Measurements from ENCODE around the gene VPS26B. TPM values are rescaled to one million over a fixed set of nuclear protein-coding genes. Genes with fewer than 3 reads are reported as not detected.

VPS26B gene
- total RNA-seq, 1 donor from 2014 or later = 37.6 TPM

DNA sequence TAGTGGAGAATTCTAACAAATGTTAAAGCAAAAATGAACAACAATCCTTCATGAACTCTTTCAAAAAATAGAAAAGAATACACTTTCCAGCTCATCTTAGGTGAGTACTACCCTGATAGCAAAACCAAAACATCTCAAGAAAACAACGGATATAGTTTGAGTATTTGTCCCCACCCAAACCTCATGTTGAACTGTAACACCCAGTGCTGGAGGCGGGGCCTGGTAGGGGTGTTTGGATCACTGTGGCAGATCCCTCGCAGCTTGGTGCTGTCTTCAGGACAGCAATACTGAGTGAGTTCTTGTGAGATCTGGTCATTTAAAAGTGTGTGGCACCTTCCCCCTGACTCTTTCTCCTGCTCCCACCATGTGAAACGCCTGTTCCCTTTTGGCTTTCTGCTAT lies 27.7 kb upstream of the VPS26B start:
- no peaks in the 10 kb centered on the region for H3K4me1 ChIP-seq
- no peak overlapping the region for H3K27ac ChIP-seq (replicated peaks)
- TF ChIP-seq, protein P1, sequence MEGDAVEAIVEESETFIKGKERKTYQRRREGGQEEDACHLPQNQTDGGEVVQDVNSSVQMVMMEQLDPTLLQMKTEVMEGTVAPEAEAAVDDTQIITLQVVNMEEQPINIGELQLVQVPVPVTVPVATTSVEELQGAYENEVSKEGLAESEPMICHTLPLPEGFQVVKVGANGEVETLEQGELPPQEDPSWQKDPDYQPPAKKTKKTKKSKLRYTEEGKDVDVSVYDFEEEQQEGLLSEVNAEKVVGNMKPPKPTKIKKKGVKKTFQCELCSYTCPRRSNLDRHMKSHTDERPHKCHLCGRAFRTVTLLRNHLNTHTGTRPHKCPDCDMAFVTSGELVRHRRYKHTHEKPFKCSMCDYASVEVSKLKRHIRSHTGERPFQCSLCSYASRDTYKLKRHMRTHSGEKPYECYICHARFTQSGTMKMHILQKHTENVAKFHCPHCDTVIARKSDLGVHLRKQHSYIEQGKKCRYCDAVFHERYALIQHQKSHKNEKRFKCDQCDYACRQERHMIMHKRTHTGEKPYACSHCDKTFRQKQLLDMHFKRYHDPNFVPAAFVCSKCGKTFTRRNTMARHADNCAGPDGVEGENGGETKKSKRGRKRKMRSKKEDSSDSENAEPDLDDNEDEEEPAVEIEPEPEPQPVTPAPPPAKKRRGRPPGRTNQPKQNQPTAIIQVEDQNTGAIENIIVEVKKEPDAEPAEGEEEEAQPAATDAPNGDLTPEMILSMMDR (IDR thresholded peaks at IDR 0.05; ENCODE audit: borderline replicate concordance) = no peak
- no peaks in the 10 kb centered on the region for H3K9me3 ChIP-seq (replicated peaks)
- intact Hi-C loops (cut with micrococcal nuclease) = no loop called here
- no peak for DNase-seq
- H3K27me3 ChIP-seq (ENCODE audit: low read depth) = no peaks in the 10 kb centered on the region
- H3K4me3 ChIP-seq = no peak overlapping the region
- peaks cover 54% of the 10 kb centered on the region for H3K36me3 ChIP-seq

DNA sequence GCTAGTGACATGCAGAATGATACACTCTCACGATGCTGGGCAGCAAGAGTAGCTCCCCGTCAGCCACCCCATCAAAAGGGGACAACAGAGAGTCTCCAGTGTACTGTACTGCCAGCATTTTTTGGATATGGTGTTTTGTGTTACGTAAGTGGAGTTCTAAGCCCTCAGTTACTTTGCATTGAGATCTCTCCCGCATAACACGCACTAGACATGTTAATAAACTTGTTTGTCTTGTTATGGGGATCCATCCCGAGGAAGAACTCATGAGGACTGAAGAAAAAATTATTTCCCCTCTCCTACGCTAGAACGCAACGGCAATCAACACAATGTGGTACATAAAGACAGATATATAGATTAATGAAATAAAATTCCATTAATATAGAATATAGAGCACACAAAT lies 24.9 kb upstream of the VPS26B start:
- Histone ChIP-seq H3K36me3 (peaks cover 55% of the 10 kb centered on the region), H3K9me3 (replicated peaks) (no peaks in the 10 kb centered on the region), H3K4me1 (no peaks in the 10 kb centered on the region), H3K27me3 (ENCODE audit: low read depth) (no peaks in the 10 kb centered on the region), H3K4me3 (no peak overlapping the region), H3K27ac (replicated peaks) (no peak overlapping the region)
- intact Hi-C loops (cut with micrococcal nuclease) = no loop called here
- TF ChIP-seq, protein P1 (IDR thresholded peaks at IDR 0.05; ENCODE audit: borderline replicate concordance) = no peak
- DNase-seq = no peak

DNA sequence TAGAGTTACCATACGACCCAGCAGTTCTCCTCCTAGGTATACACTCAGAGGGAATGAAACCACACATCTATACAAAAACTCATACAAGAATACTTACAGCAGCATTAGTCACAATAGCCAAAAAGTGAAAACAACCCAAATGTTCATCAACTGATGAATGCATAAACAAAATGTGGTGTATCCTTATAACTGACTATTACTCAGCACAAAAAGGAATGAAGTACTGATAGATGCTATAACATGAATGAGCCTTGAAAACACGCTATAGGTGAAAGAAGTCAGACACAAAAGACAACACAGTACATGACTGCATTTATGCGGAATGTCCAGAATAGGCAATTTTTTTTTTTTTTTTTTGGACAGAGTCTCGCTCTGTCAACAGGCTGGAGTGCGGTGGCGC lies 23.8 kb upstream of the VPS26B start:
- H3K27ac ChIP-seq (replicated peaks) = no peak overlapping the region
- DNase-seq = no peak
- no peaks in the 10 kb centered on the region for H3K4me1 ChIP-seq
- peaks cover 65% of the 10 kb centered on the region for H3K36me3 ChIP-seq
- TF ChIP-seq, protein P1 (IDR thresholded peaks at IDR 0.05; ENCODE audit: borderline replicate concordance) = no peak
- H3K27me3 ChIP-seq (ENCODE audit: low read depth) = no peaks in the 10 kb centered on the region
- H3K9me3 ChIP-seq (replicated peaks) = no peaks in the 10 kb centered on the region
- no peak overlapping the region for H3K4me3 ChIP-seq
- intact Hi-C loops (cut with micrococcal nuclease) = no loop called here

DNA sequence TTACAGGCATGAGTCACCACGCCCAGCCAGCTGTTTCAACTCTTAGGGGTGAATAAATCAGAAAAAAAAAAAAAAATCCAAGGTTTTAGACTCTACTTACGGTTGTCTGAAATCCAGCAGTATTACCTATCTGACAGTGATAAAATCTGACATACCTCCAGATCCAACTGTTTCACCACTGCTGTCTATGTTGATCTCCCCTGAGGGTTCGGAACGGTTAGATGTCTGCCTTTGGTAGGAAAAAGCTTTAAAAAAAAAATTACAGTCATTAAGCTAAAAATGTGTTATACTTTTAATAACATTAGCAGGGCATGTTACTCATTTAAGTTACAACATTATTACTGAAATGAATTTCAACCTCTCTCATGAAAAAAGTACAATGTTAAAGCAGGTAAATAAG lies 21.8 kb upstream of the VPS26B start:
- Histone ChIP-seq H3K4me3 (no peak overlapping the region), H3K4me1 (no peaks in the 10 kb centered on the region), H3K36me3 (peaks cover 71% of the 10 kb centered on the region), H3K9me3 (replicated peaks) (no peaks in the 10 kb centered on the region), H3K27me3 (ENCODE audit: low read depth) (no peaks in the 10 kb centered on the region), H3K27ac (replicated peaks) (no peak overlapping the region)
- no peak for DNase-seq
- intact Hi-C loops (cut with micrococcal nuclease) = no loop called here
- TF ChIP-seq, protein P1 (IDR thresholded peaks at IDR 0.05; ENCODE audit: borderline replicate concordance) = no peak

DNA sequence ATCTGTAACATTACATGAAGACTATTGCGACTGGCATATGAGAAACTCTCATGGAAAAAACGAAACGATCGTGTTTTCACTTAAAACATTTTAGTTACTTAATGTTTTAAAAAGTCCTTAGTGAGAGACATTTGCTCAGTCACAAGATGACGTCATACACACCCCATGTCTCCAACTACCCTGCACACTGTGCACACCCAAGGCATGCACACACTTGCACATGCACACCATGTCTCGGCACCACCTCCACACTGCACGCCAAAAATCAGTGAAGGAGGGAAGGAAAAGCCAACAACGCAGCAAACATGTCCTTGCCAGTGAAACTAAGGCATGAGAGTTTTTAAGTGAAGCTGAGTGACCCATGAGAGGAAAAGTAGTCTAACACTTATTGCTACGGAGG lies 18.7 kb upstream of the VPS26B start:
- intact Hi-C loops (cut with micrococcal nuclease) = no loop called here
- TF ChIP-seq, protein P1 (IDR thresholded peaks at IDR 0.05; ENCODE audit: borderline replicate concordance) = no peak
- Histone ChIP-seq H3K36me3 (peaks cover 84% of the 10 kb centered on the region), H3K27me3 (ENCODE audit: low read depth) (no peaks in the 10 kb centered on the region), H3K9me3 (replicated peaks) (no peaks in the 10 kb centered on the region), H3K4me1 (no peaks in the 10 kb centered on the region), H3K4me3 (no peak overlapping the region), H3K27ac (replicated peaks) (no peak overlapping the region)
- DNase-seq = no peak

DNA sequence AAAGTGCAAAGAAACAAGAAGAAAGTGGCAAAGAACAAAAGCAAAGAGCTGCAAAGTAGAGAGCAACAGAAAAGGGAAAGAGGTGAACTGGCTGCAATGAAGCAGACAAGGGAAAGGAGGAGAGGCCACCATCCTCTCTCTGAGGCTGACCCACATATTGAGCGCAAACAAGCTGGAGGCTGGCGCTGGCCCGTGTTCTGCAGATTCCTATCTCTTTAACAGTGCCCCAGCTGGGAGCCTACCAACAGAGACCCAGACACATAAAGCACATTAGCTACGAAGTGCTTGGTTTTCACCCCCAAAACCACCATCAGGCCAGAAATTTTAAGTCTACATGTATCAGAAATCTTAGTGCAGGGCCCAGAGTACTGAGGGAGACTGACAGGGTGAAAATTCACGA lies 18.3 kb upstream of the VPS26B start:
- Histone ChIP-seq H3K9me3 (replicated peaks) (no peaks in the 10 kb centered on the region), H3K4me3 (no peak overlapping the region), H3K4me1 (no peaks in the 10 kb centered on the region), H3K36me3 (peaks cover 79% of the 10 kb centered on the region), H3K27ac (replicated peaks) (no peak overlapping the region), H3K27me3 (ENCODE audit: low read depth) (no peaks in the 10 kb centered on the region)
- no peak for DNase-seq
- TF ChIP-seq, protein P1 (IDR thresholded peaks at IDR 0.05; ENCODE audit: borderline replicate concordance) = no peak
- intact Hi-C loops (cut with micrococcal nuclease) = no loop called here

All from left ventricle myocardium inferior (tissue), 1 donor.